GM18951 (cell line): ENCODE results near the gene PPM1B.
"Not testable (repeated sequence)": the region's sequence is repeated elsewhere in the genome, so short reads cannot be mapped to it uniquely, and the experiment has no call there.

ENCODE experiments used
- POLR2A ChIP-seq: IDR thresholded peaks from 4 replicates; pipeline ENCODE4 v1.6.1; 2011; ENCODE audit warnings: mild to moderate bottlenecking; ENCODE audit not compliant: insufficient read length, insufficient read depth; ENCODE audit errors: extremely low read depth
- in situ Hi-C: fragments of 300-500 bp; cut with MboI; formaldehyde crosslinking; loops from one replicate; pipeline ENCODE4 v1.12.0; 2022; ENCODE audit warnings: low sequenced_read_pairs, mixed read lengths, inconsistent platforms; ENCODE audit not compliant: unreplicated experiment

Gene PPM1B

GRCh38 chr2:44167908-44168680, 581 bp upstream of the PPM1B start:
- TF ChIP-seq POLR2A = peak; percentile 44
- in situ Hi-C loops = no loop called here

- in situ Hi-C loops = no loop called here
- no peak for TF ChIP-seq POLR2A
These were observed 652 bp downstream of the PPM1B start for GRCh38 chr2:44169155-44169898.

GRCh38 chr2:44170311-44170717, 1.6 kb downstream of the PPM1B start:
- in situ Hi-C loops = no loop called here
- no peak for TF ChIP-seq POLR2A

DNA sequence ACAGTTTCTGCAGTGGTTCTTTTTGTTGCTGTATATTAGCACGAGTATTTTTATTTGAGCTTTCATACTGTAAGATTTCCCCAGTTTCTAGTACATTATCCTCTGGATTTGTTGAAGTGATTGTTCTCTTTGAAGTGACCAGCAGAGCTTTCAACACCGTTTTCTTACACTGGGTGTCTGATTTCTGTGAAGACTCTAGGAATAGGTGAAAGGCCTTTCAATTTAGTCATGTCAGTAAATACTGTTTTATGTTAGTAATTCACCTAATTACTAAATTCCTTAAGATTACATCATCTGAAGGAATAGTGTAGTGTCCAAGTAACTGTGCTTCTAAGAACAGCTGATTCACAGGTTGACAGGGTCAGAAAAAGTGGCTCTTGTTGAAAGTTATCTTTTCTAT, 2.3 kb downstream of the PPM1B start:
- no peak for TF ChIP-seq POLR2A
- in situ Hi-C loops = no loop called here

GRCh38 chr2:44171442-44171841, 2.8 kb downstream of the PPM1B start:
- in situ Hi-C loops = not testable (repeated sequence)

GRCh38 chr2:44172576-44172975, 3.9 kb downstream of the PPM1B start:
- TF ChIP-seq POLR2A = no peak
- in situ Hi-C loops = no loop called here

DNA sequence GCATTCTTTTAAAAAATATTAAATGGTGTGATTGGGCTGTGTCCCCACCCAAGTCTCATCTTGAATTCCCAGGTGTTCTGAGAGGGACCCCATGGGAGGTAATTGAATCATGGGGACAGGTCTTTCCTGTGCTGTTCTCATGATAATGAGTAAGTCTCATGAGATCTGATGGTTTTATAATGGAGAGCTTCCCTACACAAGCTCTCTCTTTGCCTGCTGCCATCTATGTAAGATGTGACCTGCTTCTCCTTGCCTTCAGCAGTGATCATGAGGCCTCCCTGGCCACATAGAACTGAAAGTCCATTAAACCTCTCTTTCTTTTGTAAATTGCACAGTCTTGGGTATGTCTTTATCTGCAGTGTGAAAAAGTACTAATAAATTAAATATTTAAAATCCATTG, 10.3 kb downstream of the PPM1B start:
- in situ Hi-C loops = no loop called here
- TF ChIP-seq POLR2A = no peak

- TF ChIP-seq POLR2A = no peak
- in situ Hi-C loops = no loop called here
These were observed 13.0 kb downstream of the PPM1B start for GRCh38 chr2:44181648-44182047.

DNA sequence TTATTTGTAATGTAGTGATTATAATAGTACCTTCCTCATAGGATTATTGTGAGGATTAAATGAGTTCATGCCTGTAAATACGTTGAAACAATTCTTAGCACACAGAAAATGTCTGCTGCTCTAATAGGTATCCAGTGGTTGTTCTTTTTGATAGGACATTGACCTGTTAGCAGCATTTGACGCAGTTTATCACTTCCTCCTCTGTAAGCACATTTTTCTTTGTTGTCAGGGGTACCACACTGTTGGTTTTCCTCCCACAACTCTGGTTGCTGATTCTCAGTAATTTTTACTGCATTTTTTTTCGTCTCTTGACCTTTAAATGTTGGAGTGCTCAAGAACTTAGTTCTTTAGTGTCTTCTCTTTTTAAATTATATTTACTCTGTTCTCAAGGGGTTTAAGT, 15.4 kb downstream of the PPM1B start:
- in situ Hi-C loops = no loop called here

DNA sequence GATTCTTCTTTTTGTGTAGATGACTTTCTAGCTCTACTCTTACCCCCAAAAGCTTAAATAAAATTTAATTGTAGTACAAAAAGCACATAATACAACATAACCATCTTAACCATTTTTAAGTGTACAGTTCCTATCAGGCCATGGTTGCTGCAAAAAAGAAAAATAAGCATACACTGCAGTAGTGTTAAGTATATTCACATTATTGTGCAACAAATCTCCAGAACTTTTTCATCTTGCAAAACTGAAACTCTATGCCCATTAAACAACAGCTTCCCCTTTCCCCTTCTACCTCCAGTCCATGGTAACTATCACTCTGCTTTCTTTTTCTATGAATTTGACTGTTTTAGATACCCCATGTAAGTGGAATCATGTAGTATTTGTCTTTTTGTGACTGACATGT, 18.1 kb downstream of the PPM1B start:
- in situ Hi-C loops = no loop called here
- no peak for TF ChIP-seq POLR2A

More for the DNA sequence above, 15.4 kb downstream of the PPM1B start:
- no peak for TF ChIP-seq POLR2A

GRCh38 chr2:44187251-44187650, 18.6 kb downstream of the PPM1B start:
- no peak for TF ChIP-seq POLR2A
- in situ Hi-C loops = no loop called here

DNA sequence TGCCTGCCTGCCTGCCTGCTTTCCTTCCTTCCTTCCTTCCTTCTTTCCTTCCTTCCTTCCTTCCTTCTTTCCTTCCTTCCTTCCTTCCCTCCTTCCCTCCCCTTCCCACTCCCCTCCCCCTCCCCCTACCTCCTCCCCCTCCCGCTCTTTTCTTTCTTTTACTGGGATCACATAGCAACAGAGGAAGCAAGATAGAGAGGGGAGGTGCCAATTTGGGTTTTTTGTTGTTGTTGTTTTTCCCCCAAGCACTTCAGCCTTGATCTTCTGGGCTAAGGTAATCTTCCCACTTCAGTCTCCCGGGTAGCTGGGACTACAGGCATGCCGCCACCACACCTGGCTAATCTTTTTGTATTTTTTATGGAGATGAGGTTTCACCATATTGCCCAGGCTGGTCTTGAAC, 20.0 kb downstream of the PPM1B start:
- no peak for TF ChIP-seq POLR2A
- in situ Hi-C loops = no loop called here

DNA sequence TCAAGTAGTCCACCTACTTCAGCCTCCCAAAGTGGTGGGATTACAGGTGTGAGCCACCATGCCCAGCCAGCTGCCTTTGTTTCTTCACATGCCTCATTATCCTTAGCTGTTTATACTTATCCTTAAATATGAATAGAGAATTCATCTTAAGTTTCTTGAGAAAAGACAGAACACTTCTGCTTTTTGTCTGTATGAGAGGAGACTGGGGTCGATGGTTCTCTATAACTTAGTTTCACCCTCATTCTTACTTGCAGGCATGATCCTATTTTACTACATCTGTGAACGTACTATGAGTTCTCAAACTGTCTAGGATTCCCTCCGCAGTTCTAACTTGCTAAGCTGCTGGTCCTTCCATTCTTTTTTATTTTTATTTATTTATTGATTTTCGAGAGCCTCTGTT, 20.4 kb downstream of the PPM1B start:
- in situ Hi-C loops = no loop called here
- TF ChIP-seq POLR2A = no peak

DNA sequence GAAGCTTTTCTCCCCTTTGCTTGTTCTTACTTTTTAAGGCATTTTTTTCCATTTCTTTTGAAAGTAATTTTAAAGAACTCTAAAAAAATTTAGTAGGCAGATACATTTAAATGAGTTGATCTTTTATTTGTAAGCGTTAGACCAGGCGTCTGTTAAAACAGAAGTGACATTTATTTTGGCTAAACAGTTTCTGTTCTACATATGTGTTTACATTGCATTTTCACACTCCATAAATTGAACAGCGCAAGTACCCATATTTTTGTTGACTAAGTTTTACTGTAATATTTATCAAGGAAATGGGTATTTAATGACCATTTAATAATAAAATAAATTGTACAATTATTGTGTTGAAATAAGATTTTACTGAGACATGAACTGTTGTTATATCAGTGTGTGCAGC, 21.9 kb downstream of the PPM1B start:
- TF ChIP-seq POLR2A = no peak
- in situ Hi-C loops = no loop called here

DNA sequence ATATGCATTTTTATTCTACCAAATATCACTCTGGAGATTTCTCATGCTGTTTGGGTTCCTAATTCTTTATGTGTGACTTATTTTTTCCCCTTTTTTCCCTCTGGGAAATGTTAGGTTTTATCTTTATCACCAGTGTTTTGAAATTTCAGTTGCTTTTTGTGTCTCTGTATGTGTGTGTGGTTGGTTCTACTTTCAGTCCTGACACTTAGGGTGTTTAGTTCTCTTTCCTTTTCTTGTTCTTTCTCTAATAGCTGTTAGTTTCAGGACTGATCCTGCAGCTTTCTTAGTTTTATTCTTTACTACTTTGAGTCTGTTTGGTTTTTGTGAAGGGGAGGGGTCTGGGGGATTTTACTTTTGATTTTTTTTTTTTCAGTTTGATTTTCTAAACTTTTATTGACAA, 23.1 kb downstream of the PPM1B start:
- in situ Hi-C loops = no loop called here
- TF ChIP-seq POLR2A = no peak

GRCh38 chr2:44192646-44193045, 24.0 kb downstream of the PPM1B start:
- in situ Hi-C loops = no loop called here
- TF ChIP-seq POLR2A = no peak
